HG03469 (cell line): ENCODE results near the gene RAB30.

ENCODE experiments used
- ATAC-seq: cut with Tn5 transposase; IDR thresholded peaks from one replicate; pipeline ENCODE4 v1.9.1; 2021; ENCODE audit warnings: mild to moderate bottlenecking, moderate library complexity, moderate number of reproducible peaks; ENCODE audit not compliant: unreplicated experiment

RAB30 gene

GRCh38 chr11:83070731-83071566 is 748 bp downstream of the RAB30 start:
- ATAC-seq, result no peak

- ATAC-seq, result no peak
Observed at GRCh38 chr11:83070044-83070701, 1.5 kb downstream of the RAB30 start.

GRCh38 chr11:83069441-83070043 is 2.2 kb downstream of the RAB30 start:
- no peak for ATAC-seq

GRCh38 chr11:83068568-83068967 is 3.1 kb downstream of the RAB30 start:
- no peak for ATAC-seq

GRCh38 chr11:83064011-83064410 is 7.7 kb downstream of the RAB30 start:
- ATAC-seq, result no peak

- ATAC-seq, result peak; percentile 56
Observed at GRCh38 chr11:83063073-83063754, 8.5 kb downstream of the RAB30 start.

GRCh38 chr11:83061883-83062282 is 9.8 kb downstream of the RAB30 start:
- ATAC-seq, result peak; percentile 71

- no peak for ATAC-seq
Observed at GRCh38 chr11:83060965-83061364, 10.7 kb downstream of the RAB30 start.

- ATAC-seq, result no peak
Observed at GRCh38 chr11:83057721-83058120, 14.0 kb downstream of the RAB30 start.

- no peak for ATAC-seq
Observed at GRCh38 chr11:83056611-83057010, 15.1 kb downstream of the RAB30 start.

GRCh38 chr11:83056204-83056603 is 15.5 kb downstream of the RAB30 start:
- ATAC-seq, result no peak

GRCh38 chr11:83054904-83055380 is 16.8 kb downstream of the RAB30 start:
- ATAC-seq, result no peak

GRCh38 chr11:83054001-83054400 is 17.7 kb downstream of the RAB30 start:
- peak; percentile 43 for ATAC-seq

GRCh38 chr11:83051760-83052671 is 19.7 kb downstream of the RAB30 start:
- no peak for ATAC-seq

- ATAC-seq, result no peak
Observed at GRCh38 chr11:83047515-83048225, 24.0 kb downstream of the RAB30 start.

GRCh38 chr11:83046621-83047172 is 25.0 kb downstream of the RAB30 start:
- ATAC-seq, result no peak

GRCh38 chr11:83044958-83045712 is 26.6 kb downstream of the RAB30 start:
- ATAC-seq, result peak; percentile 79

GRCh38 chr11:83042964-83043711 is 28.6 kb downstream of the RAB30 start:
- no peak for ATAC-seq
